Rectal smooth muscle tissue (tissue), 1 donor: ENCODE data around the gene HBS1L.

ENCODE experiments used
- H3K27ac ChIP-seq: one replicate; pipeline ENCODE4 v1.7.0; 2013; ENCODE audit warnings: low read depth, low read length, inconsistent platforms
- H3K27me3 ChIP-seq: one replicate; pipeline ENCODE4 v1.7.0; 2013; ENCODE audit warnings: low read length; ENCODE audit not compliant: control insufficient read depth, insufficient read depth
- H3K36me3 ChIP-seq: one replicate; pipeline ENCODE4 v1.7.0; 2013; ENCODE audit warnings: low read length; ENCODE audit not compliant: control insufficient read depth, insufficient read depth
- H3K4me1 ChIP-seq: one replicate; pipeline ENCODE4 v1.7.0; 2013; ENCODE audit warnings: low read length; ENCODE audit not compliant: control insufficient read depth, insufficient read depth
- H3K4me3 ChIP-seq: one replicate; pipeline ENCODE4 v1.7.0; 2013; ENCODE audit warnings: low read length
- H3K9ac ChIP-seq: one replicate; pipeline ENCODE4 v1.7.0; 2013; ENCODE audit warnings: low read length

Gene HBS1L

DNA sequence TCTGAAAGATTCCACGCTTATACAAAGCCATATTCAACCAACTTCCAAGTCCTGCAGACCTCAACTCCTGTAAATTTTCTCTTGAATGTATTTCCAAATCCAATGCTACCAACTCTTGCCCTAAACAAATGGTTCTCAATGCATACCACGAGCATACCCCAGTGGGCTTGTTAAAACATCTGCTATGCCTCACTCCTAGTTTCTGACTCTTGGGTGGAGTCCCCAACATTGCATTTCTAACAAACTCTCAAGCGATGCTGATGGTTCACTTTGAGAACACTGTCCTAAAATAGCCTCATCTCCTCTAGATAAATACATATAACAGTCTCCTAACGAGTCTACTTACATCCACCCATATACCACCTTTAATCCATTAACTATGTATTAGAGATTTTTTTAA is 7.3 kb downstream of the HBS1L start:
- H3K27ac ChIP-seq = no peak overlapping the region
- H3K9ac ChIP-seq = no peak overlapping the region
- H3K4me1 ChIP-seq = no peaks in the 10 kb centered on the region
- no peak overlapping the region for H3K4me3 ChIP-seq
- no peaks in the 10 kb centered on the region for H3K27me3 ChIP-seq
- no peaks in the 10 kb centered on the region for H3K36me3 ChIP-seq

- no peak overlapping the region for H3K9ac ChIP-seq
These were observed 7.7 kb downstream of the HBS1L start for GRCh38 chr6:135046912-135047311.

DNA sequence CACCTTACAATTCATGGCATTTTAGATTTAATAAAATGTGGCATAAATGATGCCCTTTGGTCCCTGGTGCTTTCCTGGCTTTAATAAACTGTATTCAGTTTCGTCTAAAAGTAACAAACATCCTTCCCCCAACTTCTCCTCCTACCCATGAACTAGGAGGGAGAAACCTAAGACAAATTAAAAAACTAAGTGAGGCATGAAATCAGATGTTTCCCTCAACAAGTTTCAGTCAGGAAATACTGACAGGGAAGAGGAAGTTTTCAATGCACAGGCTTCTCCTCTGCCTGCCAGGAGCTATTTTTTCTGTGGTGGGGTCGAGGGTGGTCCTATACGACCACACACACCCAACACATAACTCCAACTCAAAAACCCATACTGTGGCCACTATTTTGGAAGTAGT is 10.0 kb downstream of the HBS1L start:
- no peak overlapping the region for H3K4me3 ChIP-seq
- H3K27ac ChIP-seq = no peak overlapping the region
- no peaks in the 10 kb centered on the region for H3K4me1 ChIP-seq
- H3K9ac ChIP-seq = no peak overlapping the region
- H3K27me3 ChIP-seq = no peaks in the 10 kb centered on the region
- H3K36me3 ChIP-seq = no peaks in the 10 kb centered on the region

More at GRCh38 chr6:135046912-135047311, 7.7 kb downstream of the HBS1L start:
- no peak overlapping the region for H3K4me3 ChIP-seq
- H3K4me1 ChIP-seq = no peaks in the 10 kb centered on the region
- no peaks in the 10 kb centered on the region for H3K27me3 ChIP-seq
- H3K27ac ChIP-seq = no peak overlapping the region
- no peaks in the 10 kb centered on the region for H3K36me3 ChIP-seq

GRCh38 chr6:135043846-135044245 is 10.8 kb downstream of the HBS1L start:
- Histone ChIP-seq H3K27ac (no peak overlapping the region), H3K27me3 (no peaks in the 10 kb centered on the region), H3K9ac (no peak overlapping the region), H3K4me3 (no peak overlapping the region), H3K4me1 (no peaks in the 10 kb centered on the region), H3K36me3 (no peaks in the 10 kb centered on the region)

DNA sequence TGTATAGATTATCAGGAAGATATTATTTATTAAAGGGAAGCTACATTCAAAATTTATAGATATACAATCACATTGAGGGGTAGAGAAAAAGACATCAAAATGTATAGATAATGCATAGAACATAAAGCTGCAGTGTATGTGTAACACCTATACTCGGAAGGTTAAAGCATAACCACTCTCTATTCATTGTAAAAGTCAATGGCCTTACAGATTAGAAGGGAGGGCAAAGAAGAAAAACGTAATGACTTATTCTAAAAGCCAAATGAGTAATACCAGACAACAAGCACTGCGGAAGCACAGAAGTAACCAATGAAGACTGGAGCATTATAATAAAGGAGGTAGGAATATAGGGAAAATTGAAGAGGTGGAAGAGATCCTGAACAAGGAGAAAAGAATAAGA is 11.3 kb downstream of the HBS1L start:
- Histone ChIP-seq H3K9ac (no peak overlapping the region), H3K27me3 (no peaks in the 10 kb centered on the region), H3K4me1 (no peaks in the 10 kb centered on the region), H3K36me3 (no peaks in the 10 kb centered on the region), H3K4me3 (no peak overlapping the region), H3K27ac (no peak overlapping the region)

- H3K4me1 ChIP-seq = no peaks in the 10 kb centered on the region
- no peak overlapping the region for H3K9ac ChIP-seq
- H3K27me3 ChIP-seq = no peaks in the 10 kb centered on the region
- no peaks in the 10 kb centered on the region for H3K36me3 ChIP-seq
- H3K4me3 ChIP-seq = no peak overlapping the region
- H3K27ac ChIP-seq = no peak overlapping the region
These were observed 16.3 kb downstream of the HBS1L start for GRCh38 chr6:135038335-135038734.

DNA sequence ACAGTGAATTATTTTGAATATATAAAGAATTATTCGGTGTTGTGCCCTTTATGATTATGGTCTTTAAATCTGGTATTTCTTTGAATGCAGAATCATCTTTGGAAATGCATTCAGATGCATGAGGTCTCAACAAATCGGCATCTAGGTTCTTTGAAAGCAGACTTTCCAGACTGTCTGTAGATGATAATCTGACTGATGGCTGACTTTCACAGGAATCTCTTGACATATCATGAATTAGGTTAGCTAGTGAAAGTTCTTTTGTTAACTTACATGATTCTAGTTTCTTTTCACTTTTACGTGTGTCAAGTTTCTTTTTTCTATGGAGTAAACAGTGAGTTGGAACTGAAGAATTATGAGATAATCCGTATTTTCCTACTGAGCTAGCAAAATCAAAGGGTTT is 17.1 kb downstream of the HBS1L start:
- Histone ChIP-seq H3K27ac (no peak overlapping the region), H3K4me3 (no peak overlapping the region), H3K9ac (no peak overlapping the region), H3K27me3 (no peaks in the 10 kb centered on the region), H3K36me3 (no peaks in the 10 kb centered on the region), H3K4me1 (no peaks in the 10 kb centered on the region)

DNA sequence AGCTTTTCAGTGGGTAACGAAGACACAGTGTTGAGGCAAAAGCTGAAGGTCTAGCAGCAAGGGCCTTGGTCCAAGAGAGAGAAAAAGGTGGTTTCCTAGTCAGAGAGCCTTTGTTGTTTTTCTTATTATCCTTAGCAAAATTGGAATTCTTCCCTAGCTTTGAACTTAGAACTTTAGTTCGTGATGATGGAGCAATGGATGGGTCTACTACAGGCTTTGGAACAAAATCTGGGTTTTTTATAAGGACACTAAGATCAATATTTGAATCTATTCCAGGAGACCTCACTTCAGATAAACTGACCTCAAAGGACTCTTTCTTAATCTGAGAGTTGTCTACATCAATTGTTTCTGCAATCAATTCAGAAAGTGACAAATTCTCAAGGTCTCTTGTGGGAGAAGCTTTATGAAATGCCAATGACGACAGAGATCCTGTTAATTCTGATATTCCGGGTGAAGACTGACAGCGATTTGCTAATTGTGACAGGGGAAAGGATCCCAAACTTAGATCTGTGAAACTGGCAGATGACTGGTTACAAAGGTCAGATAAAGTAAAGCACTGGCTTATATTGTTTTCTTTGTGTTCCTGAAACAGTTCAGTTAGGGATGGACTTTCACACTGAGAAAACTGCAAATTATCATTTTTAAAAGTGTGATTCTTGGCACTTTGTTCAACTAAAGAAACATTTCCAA is 17.7 kb downstream of the HBS1L start:
- H3K36me3 ChIP-seq = no peaks in the 10 kb centered on the region
- no peaks in the 10 kb centered on the region for H3K27me3 ChIP-seq
- no peak overlapping the region for H3K4me3 ChIP-seq
- H3K4me1 ChIP-seq = no peaks in the 10 kb centered on the region
- no peak overlapping the region for H3K9ac ChIP-seq
- no peak overlapping the region for H3K27ac ChIP-seq

GRCh38 chr6:135033238-135033637 is 21.4 kb downstream of the HBS1L start:
- H3K27ac ChIP-seq = no peak overlapping the region
- no peak overlapping the region for H3K4me3 ChIP-seq
- H3K9ac ChIP-seq = no peak overlapping the region
- no peaks in the 10 kb centered on the region for H3K27me3 ChIP-seq
- peaks cover 4% of the 10 kb centered on the region for H3K36me3 ChIP-seq
- no peaks in the 10 kb centered on the region for H3K4me1 ChIP-seq

DNA sequence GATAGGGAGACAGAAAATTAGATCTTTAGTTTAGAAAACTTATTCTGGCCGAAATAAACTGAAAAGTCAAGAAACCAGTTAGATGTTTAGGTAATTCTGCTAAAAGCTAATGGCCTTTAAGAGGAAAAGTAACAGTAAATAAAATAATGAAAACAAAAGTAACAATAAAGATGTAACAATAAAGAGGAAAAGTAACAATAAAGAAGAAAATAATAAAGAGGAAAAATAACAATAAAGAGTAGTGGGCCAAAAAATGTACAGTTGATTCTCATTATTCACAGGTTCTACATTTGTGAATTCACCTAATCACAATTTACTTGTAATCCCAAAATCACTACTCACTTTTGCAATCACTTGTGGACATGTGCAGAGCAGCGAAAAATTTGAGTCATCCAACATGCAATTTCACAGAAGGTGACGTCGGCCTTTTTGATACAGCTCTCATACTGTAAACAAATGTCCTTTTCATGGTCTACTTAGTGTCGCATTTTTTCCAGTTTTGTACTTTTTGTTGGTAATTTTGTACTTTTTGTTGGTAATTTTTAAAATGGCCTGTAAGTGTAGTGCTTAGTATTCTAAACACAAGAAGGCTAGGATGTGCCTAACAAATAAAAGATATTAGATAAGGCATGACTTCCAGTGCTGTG is 24.0 kb downstream of the HBS1L start:
- H3K9ac ChIP-seq = no peak overlapping the region
- no peak overlapping the region for H3K27ac ChIP-seq
- no peaks in the 10 kb centered on the region for H3K27me3 ChIP-seq
- H3K36me3 ChIP-seq = peaks cover 4% of the 10 kb centered on the region
- H3K4me3 ChIP-seq = no peak overlapping the region
- H3K4me1 ChIP-seq = no peaks in the 10 kb centered on the region

DNA sequence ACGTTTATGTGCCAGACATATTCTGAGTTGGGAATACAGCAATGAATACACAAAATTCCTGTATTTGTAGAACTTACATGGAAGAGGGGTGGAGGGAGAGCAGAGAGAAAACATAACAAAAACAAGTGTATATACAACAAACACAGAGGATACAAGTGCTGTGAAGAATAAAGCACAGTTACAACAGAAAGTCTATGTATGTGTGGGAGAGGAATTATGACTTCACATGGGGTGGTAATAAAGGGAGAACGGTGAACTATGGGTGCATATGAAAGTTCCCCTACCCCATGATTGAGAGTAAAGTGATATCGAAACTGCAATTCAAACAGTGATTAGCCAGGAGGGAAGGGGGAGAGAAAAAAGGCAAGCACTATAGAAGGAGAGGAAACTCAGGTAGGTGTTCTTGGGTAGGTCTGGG is 24.6 kb downstream of the HBS1L start:
- Histone ChIP-seq H3K27ac (no peak overlapping the region), H3K4me1 (no peaks in the 10 kb centered on the region), H3K27me3 (no peaks in the 10 kb centered on the region), H3K4me3 (no peak overlapping the region), H3K9ac (no peak overlapping the region), H3K36me3 (peaks cover 4% of the 10 kb centered on the region)

- no peaks in the 10 kb centered on the region for H3K36me3 ChIP-seq
- H3K27ac ChIP-seq = no peak overlapping the region
- H3K27me3 ChIP-seq = no peaks in the 10 kb centered on the region
- no peak overlapping the region for H3K9ac ChIP-seq
- H3K4me1 ChIP-seq = no peaks in the 10 kb centered on the region
- no peak overlapping the region for H3K4me3 ChIP-seq
These were observed 28.8 kb downstream of the HBS1L start for GRCh38 chr6:135025775-135026174.

- Histone ChIP-seq H3K36me3 (no peaks in the 10 kb centered on the region), H3K9ac (no peak overlapping the region), H3K27me3 (no peaks in the 10 kb centered on the region), H3K4me1 (no peaks in the 10 kb centered on the region), H3K27ac (no peak overlapping the region), H3K4me3 (no peak overlapping the region)
These were observed 29.4 kb downstream of the HBS1L start for GRCh38 chr6:135025175-135025574.
